ENCODE results near the gene RETSAT. TPM values are rescaled to one million over a fixed set of nuclear protein-coding genes. Genes with fewer than 3 reads are reported as not detected.

RETSAT gene
- total and polyA plus RNA-seq, 2 of the 13 experiments (the other 11 are each of a cell fraction or from before 2014, with no cell fraction given), result 46.7 to 61.0 TPM

GRCh38 chr2:85354286-85355072 is at the start of gene RETSAT, which contains the start of gene ELMOD3 (continued):
- TF ChIP-seq ZNF318 (CRISPR knock-in tag; IDR thresholded peaks at IDR 0.05), result peak; percentile 95
- TF ChIP-seq HMGA1 (CRISPR knock-in tag; conservative IDR thresholded peaks at IDR 0.05), result no peak
- TF ChIP-seq ISX (CRISPR knock-in tag; conservative IDR thresholded peaks at IDR 0.05), result 0 out of 2 replicates have a peak, but pooled peaks have one; percentile 87
- no peak for TF ChIP-seq ZNF234 (CRISPR knock-in tag; conservative IDR thresholded peaks at IDR 0.05)
- TF ChIP-seq ZNF224 (CRISPR knock-in tag; IDR thresholded peaks at IDR 0.05), result peak; percentile 68; the same call in 1 of the 2 replicates
- no peak for TF ChIP-seq ZSCAN30 (CRISPR knock-in tag; IDR thresholded peaks at IDR 0.05)
- TF ChIP-seq ZBTB7A (CRISPR knock-in tag; IDR thresholded peaks at IDR 0.05), result peak; percentile 71
- no peak; the same call in 1 of the 2 replicates for TF ChIP-seq TIGD3 (CRISPR knock-in tag; IDR thresholded peaks at IDR 0.05; ENCODE audit: borderline replicate concordance)
- no peak; the same call in 1 of the 2 replicates for TF ChIP-seq ZNF713 (CRISPR knock-in tag; IDR thresholded peaks at IDR 0.05)
- no peak for TF ChIP-seq REL (CRISPR knock-in tag; conservative IDR thresholded peaks at IDR 0.05)
- TF ChIP-seq RARG (CRISPR knock-in tag; IDR thresholded peaks at IDR 0.05; ENCODE audit: low read depth), result peak; percentile 97; the same call in 1 of the 2 replicates
- peak; percentile 98 for TF ChIP-seq MIER3 (CRISPR knock-in tag; IDR thresholded peaks at IDR 0.05; ENCODE audit: borderline replicate concordance)
- no peak for TF ChIP-seq ZNF841 (CRISPR knock-in tag; IDR thresholded peaks at IDR 0.05; ENCODE audit: borderline replicate concordance)
- TF ChIP-seq MAZ (IDR thresholded peaks at IDR 0.05; ENCODE audit: borderline replicate concordance, low read depth, low read length), result 0 out of 2 replicates have a peak, but pooled peaks have one; percentile 42
- peak; percentile 95 for TF ChIP-seq MAZ (CRISPR knock-in tag; IDR thresholded peaks at IDR 0.05; ENCODE audit: low read depth)
- no peak for TF ChIP-seq ZNF468 (CRISPR knock-in tag; IDR thresholded peaks at IDR 0.05)
- no peak for TF ChIP-seq FUBP1 (CRISPR knock-in tag; IDR thresholded peaks at IDR 0.05; ENCODE audit: borderline replicate concordance)
- TF ChIP-seq PTBP1 (IDR thresholded peaks at IDR 0.05; ENCODE audit: low read depth, low read length, poor library complexity, severe bottlenecking), result no peak

Data from HepG2 (cell line).